Sigmoid colon (tissue), 4 donors: ENCODE data around the gene OR1J2.

Experiments
- EP300 ChIP-seq, 4 donors: sonication (generic); formaldehyde crosslinking; IDR thresholded peaks; one replicate each; pipeline ENCODE4 v1.6.1; 2017; ENCODE audit warnings: antibody characterized with exemption in 4 of 4
- POLR2AphosphoS5 ChIP-seq, 4 donors: sonication (generic); formaldehyde crosslinking; IDR thresholded peaks; one replicate each; pipeline ENCODE4 v1.6.1; 2017; ENCODE audit warnings: antibody characterized with exemption in 4 of 4

DNA sequence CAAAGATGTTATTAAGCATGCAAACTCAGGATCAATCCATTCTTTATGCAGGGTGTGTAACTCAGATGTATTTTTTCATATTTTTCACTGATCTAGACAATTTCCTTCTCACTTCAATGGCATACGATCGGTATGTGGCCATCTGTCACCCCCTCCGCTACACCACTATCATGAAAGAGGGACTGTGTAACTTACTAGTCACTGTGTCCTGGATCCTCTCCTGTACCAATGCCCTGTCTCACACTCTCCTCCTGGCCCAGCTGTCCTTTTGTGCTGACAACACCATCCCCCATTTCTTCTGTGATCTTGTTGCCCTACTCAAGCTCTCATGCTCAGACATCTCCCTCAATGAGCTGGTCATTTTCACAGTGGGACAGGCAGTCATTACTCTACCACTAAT lies 8.8 kb downstream of the OR1J2 start:
- TF ChIP-seq EP300 (IDR thresholded peaks at IDR 0.05) (no peak), POLR2AphosphoS5 (IDR thresholded peaks at IDR 0.05) (no peak)
